ENCODE data around the gene MAFG. TPM values are rescaled to one million over a fixed set of nuclear protein-coding genes. Genes with fewer than 3 reads are reported as not detected.

Gene MAFG
- total and polyA plus RNA-seq, 9 of the 15 experiments (the other 6 are each of a cell fraction or from before 2014, with no cell fraction given): 1.1 to 58.1 (median 24.9) TPM

DNA sequence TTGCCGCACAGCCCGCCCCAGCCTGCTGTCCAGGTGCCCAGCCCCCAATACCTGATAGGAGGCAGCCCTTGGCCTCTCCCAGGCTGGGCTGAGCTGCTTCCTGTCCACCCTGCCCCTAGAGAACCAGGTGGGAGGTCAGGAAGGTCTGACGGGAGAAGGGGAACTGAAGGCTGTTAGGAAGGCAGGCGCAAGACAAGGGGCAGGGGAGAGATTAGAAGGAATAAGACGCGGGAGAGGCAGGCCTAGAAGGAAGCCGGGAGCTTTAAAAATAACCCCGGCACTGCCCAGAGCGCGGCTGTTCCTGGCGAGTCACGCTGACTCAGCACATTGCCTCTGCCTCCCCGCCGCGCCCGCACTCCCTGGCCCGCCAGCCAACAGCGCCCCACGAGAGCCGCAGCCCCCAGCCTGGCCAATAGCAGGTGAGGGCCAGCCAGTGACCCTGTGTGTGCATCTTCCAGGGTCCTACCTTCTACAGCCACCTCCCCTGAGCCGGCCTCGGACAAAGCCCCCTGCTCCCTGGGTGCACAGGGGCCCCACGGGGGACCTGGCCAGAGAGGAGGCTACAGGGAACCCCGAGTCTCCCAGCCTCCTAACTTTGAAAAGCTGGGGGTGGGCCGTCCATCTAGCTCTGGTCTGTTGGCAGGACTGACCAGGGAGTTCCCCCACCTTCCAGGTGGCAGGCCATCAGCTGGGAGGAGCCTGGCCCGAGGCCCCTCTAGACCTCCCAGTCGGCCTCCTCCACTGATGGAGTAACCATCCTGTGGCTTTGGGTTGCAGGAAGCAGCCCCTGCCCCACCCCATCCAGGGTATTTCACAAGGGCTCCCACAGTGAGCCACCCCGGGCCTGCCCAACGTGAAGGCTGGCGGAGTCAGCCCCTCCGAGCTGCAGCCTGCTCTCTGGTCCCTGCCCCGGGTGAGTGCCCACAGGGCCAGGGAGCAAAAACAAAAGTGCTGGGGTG, 4.0 kb downstream of the MAFG start (continued):
- TF ChIP-seq, protein P1, sequence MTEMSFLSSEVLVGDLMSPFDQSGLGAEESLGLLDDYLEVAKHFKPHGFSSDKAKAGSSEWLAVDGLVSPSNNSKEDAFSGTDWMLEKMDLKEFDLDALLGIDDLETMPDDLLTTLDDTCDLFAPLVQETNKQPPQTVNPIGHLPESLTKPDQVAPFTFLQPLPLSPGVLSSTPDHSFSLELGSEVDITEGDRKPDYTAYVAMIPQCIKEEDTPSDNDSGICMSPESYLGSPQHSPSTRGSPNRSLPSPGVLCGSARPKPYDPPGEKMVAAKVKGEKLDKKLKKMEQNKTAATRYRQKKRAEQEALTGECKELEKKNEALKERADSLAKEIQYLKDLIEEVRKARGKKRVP (CRISPR knock-in tag; IDR thresholded peaks at IDR 0.05): no peak
- TF ChIP-seq SMARCA4 (IDR thresholded peaks at IDR 0.05): peak; percentile 79; the same call in 1 of the 2 replicates
- peak; percentile 13 for TF ChIP-seq SP2 (IDR thresholded peaks at IDR 0.05; ENCODE audit: extremely low read depth, low read depth, low read length, poor library complexity, severe bottlenecking)
- no peak for TF ChIP-seq POLR2B (IDR thresholded peaks at IDR 0.05; ENCODE audit: low read depth, partially characterized antibody)
- 0 out of 2 replicates have a peak, but pooled peaks have one; percentile 27 for TF ChIP-seq GATAD2B (IDR thresholded peaks at IDR 0.05; ENCODE audit: borderline replicate concordance)
- TF ChIP-seq HNRNPLL (IDR thresholded peaks at IDR 0.05; ENCODE audit: low read depth, low read length, poor library complexity, severe bottlenecking): no peak
- TF ChIP-seq, protein P2, sequence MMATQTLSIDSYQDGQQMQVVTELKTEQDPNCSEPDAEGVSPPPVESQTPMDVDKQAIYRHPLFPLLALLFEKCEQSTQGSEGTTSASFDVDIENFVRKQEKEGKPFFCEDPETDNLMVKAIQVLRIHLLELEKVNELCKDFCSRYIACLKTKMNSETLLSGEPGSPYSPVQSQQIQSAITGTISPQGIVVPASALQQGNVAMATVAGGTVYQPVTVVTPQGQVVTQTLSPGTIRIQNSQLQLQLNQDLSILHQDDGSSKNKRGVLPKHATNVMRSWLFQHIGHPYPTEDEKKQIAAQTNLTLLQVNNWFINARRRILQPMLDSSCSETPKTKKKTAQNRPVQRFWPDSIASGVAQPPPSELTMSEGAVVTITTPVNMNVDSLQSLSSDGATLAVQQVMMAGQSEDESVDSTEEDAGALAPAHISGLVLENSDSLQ (IDR thresholded peaks at IDR 0.05): peak; percentile 6; the same call in 1 of the 2 replicates
- TF ChIP-seq, protein P3, sequence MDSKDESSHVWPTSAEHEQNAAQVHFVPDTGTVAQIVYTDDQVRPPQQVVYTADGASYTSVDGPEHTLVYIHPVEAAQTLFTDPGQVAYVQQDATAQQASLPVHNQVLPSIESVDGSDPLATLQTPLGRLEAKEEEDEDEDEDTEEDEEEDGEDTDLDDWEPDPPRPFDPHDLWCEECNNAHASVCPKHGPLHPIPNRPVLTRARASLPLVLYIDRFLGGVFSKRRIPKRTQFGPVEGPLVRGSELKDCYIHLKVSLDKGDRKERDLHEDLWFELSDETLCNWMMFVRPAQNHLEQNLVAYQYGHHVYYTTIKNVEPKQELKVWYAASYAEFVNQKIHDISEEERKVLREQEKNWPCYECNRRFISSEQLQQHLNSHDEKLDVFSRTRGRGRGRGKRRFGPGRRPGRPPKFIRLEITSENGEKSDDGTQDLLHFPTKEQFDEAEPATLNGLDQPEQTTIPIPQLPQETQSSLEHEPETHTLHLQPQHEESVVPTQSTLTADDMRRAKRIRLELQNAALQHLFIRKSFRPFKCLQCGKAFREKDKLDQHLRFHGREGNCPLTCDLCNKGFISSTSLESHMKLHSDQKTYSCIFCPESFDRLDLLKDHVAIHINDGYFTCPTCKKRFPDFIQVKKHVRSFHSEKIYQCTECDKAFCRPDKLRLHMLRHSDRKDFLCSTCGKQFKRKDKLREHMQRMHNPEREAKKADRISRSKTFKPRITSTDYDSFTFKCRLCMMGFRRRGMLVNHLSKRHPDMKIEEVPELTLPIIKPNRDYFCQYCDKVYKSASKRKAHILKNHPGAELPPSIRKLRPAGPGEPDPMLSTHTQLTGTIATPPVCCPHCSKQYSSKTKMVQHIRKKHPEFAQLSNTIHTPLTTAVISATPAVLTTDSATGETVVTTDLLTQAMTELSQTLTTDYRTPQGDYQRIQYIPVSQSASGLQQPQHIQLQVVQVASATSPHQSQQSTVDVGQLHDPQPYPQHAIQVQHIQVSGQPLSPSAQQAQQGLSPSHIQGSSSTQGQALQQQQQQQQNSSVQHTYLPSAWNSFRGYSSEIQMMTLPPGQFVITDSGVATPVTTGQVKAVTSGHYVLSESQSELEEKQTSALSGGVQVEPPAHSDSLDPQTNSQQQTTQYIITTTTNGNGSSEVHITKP (IDR thresholded peaks at IDR 0.05; ENCODE audit: partially characterized antibody): peak; percentile 59
- TF ChIP-seq, protein P4, sequence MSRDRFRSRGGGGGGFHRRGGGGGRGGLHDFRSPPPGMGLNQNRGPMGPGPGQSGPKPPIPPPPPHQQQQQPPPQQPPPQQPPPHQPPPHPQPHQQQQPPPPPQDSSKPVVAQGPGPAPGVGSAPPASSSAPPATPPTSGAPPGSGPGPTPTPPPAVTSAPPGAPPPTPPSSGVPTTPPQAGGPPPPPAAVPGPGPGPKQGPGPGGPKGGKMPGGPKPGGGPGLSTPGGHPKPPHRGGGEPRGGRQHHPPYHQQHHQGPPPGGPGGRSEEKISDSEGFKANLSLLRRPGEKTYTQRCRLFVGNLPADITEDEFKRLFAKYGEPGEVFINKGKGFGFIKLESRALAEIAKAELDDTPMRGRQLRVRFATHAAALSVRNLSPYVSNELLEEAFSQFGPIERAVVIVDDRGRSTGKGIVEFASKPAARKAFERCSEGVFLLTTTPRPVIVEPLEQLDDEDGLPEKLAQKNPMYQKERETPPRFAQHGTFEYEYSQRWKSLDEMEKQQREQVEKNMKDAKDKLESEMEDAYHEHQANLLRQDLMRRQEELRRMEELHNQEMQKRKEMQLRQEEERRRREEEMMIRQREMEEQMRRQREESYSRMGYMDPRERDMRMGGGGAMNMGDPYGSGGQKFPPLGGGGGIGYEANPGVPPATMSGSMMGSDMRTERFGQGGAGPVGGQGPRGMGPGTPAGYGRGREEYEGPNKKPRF (IDR thresholded peaks at IDR 0.05; ENCODE audit: low read depth, low read length): no peak
- no peak for TF ChIP-seq SIN3B (IDR thresholded peaks at IDR 0.05; ENCODE audit: low read depth)
- peak; percentile 47; the same call in 1 of the 2 replicates for TF ChIP-seq MEF2A (IDR thresholded peaks at IDR 0.05; ENCODE audit: control insufficient read depth, low read depth, low read length)
- TF ChIP-seq FOXM1 (IDR thresholded peaks at IDR 0.05; ENCODE audit: low read depth): 0 out of 2 replicates have a peak, but pooled peaks have one; percentile 22
- TF ChIP-seq FOXM1 (CRISPR knock-in tag; IDR thresholded peaks at IDR 0.05; ENCODE audit: low read depth): no peak
- peak; percentile 75; the same call in 1 of the 2 replicates for TF ChIP-seq MXI1 (IDR thresholded peaks at IDR 0.05; ENCODE audit: low read depth, low read length)
- TF ChIP-seq NFE2L1 (tag; IDR thresholded peaks at IDR 0.05; ENCODE audit: borderline replicate concordance, low read depth): peak; percentile 75
- peak; percentile 56 for TF ChIP-seq FOSL1 (tag; conservative IDR thresholded peaks at IDR 0.05)
